ENCODE results near the gene GP1BA. TPM values are rescaled to one million over a fixed set of nuclear protein-coding genes. Genes with fewer than 3 reads are reported as not detected.

GP1BA gene
- total and polyA plus RNA-seq, 3 experiments from 2014 or later = not detected

GRCh38 chr17:4940555-4941318 lies 8.7 kb downstream of the GP1BA start:
- H3K36me3 ChIP-seq (ENCODE audit: insufficient read depth, low read length) = peaks cover 30% of the 10 kb centered on the region

GRCh38 chr17:4941319-4941610 lies 9.2 kb downstream of the GP1BA start:
- Histone ChIP-seq H3K27ac (ENCODE audit: low read depth, low read length) (peak overlapping the region; percentile 85), H3K9me3 (ENCODE audit: low read length) (no peaks in the 10 kb centered on the region), H3K36me3 (ENCODE audit: insufficient read depth, low read length) (peaks cover 34% of the 10 kb centered on the region), H3K4me1 (ENCODE audit: insufficient read depth, low read length) (peaks cover 70% of the 10 kb centered on the region), H3K4me3 (ENCODE audit: low read length) (peak overlapping the region; percentile 97), H3K27me3 (ENCODE audit: insufficient read depth, low read length, poor library complexity, severe bottlenecking) (no peaks in the 10 kb centered on the region)
- peaks cover 0 to 5% of the 10 kb centered on the region in 2 donors for H3K27me3 Mint-ChIP-seq
- H3K9me3 Mint-ChIP-seq = no peaks in the 10 kb centered on the region
- peak overlapping the region; percentile 86 to 97 (median 96) for H3K4me3 Mint-ChIP-seq
- ChIA-PET CTCF (interaction anchor here (2.9 to 4.0 kb wide), 2 partner anchors 27 to 32 kb away, joined by 25 to 34 read pairs; partner anchors contain the start of gene SPAG7), POLR2A (interaction anchor here (2.7 to 4.1 kb wide), 2 partner anchors 26 to 32 kb away, joined by 15 to 67 read pairs; partner anchors contain the start of gene SPAG7)
- peak overlapping the region; percentile 88 to 98 (median 95) for H3K27ac Mint-ChIP-seq
- H3K36me3 Mint-ChIP-seq = peaks cover 13 to 89% (median 28%) of the 10 kb centered on the region in 3 donors
- peaks cover 64 to 84% (median 68%) of the 10 kb centered on the region in 3 donors for H3K4me1 Mint-ChIP-seq
- no peak for DNase-seq

More at GRCh38 chr17:4940555-4941318, 8.7 kb downstream of the GP1BA start:
- Histone ChIP-seq H3K4me3 (ENCODE audit: low read length) (peak overlapping the region; percentile 97), H3K4me1 (ENCODE audit: insufficient read depth, low read length) (peaks cover 65% of the 10 kb centered on the region), H3K27me3 (ENCODE audit: insufficient read depth, low read length, poor library complexity, severe bottlenecking) (no peaks in the 10 kb centered on the region), H3K27ac (ENCODE audit: low read depth, low read length) (peak overlapping the region; percentile 85), H3K9me3 (ENCODE audit: low read length) (no peaks in the 10 kb centered on the region)
- H3K27ac Mint-ChIP-seq = peak overlapping the region; percentile 88 to 98 (median 95)
- peaks cover 63 to 84% (median 63%) of the 10 kb centered on the region in 3 donors for H3K4me1 Mint-ChIP-seq
- peaks cover 13 to 88% (median 29%) of the 10 kb centered on the region in 3 donors for H3K36me3 Mint-ChIP-seq
- peaks cover 0 to 5% of the 10 kb centered on the region in 2 donors for H3K27me3 Mint-ChIP-seq
- H3K9me3 Mint-ChIP-seq = no peaks in the 10 kb centered on the region
- peak; percentile 29 to 70 (median 47) for DNase-seq
- peak overlapping the region; percentile 86 to 97 (median 96) for H3K4me3 Mint-ChIP-seq
- CTCF ChIA-PET = interaction anchor here (0.8 to 4.0 kb wide), 11 partner anchors 8 to 79 kb away, joined by 3 to 34 read pairs (median 5); partner anchors contain the start of genes C17orf107, CHRNE, INCA1 and PFN1
- POLR2A ChIA-PET = interaction anchor here (0.6 to 4.1 kb wide), 13 partner anchors 8 to 798 kb away, joined by 3 to 67 read pairs (median 7); partner anchors contain the start of genes C17orf107, CAMTA2, CHRNE and CYB5D2

DNA sequence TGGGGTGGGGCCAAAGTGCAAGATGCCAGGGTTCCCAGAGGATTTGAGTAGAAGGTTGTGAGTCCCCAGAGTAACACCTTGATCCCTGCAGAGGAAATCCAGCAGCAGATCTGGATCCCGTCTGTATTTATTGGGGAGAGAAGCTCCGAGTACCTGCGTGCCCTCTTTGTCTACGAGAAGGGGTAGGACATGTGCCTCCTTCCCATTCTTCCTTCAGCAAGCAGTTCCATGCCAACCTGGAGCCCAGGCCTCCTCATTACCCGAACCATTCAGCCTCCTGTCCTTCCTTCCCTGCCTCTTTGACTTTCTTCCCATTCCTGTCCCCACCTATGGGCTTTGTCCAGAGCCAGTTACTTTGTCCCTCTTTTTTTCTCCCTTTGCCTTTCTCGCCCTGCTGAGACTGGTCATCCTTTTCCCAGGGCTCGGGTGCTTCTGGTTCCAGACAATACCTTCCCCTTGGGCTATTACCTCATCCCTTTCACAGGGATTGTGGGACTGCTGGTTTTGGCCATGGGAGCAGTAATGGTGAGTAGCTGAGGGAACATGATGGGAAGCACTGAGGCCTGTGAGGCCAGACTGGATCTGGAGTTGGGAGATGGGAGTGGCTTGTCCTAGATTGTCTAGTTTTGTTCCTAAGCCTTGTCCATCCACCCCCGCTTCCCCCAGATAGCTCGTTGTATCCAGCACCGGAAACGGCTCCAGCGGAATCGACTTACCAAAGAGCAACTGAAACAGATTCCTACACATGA lies 10.9 kb downstream of the GP1BA start:
- no peaks in the 10 kb centered on the region for H3K9me3 Mint-ChIP-seq
- DNase-seq = no peak
- H3K27me3 Mint-ChIP-seq = peaks cover 0 to 6% of the 10 kb centered on the region in 2 donors
- peaks cover 75% of the 10 kb centered on the region for H3K4me1 ChIP-seq (ENCODE audit: insufficient read depth, low read length)
- H3K4me3 Mint-ChIP-seq = peak overlapping the region; percentile 86 to 97 (median 96)
- peaks cover 13 to 86% (median 29%) of the 10 kb centered on the region in 3 donors for H3K36me3 Mint-ChIP-seq
- H3K36me3 ChIP-seq (ENCODE audit: insufficient read depth, low read length) = peaks cover 38% of the 10 kb centered on the region
- peaks cover 68 to 83% (median 76%) of the 10 kb centered on the region in 3 donors for H3K4me1 Mint-ChIP-seq
- POLR2A ChIA-PET = interaction anchor here (0.6 to 0.8 kb wide), 2 partner anchors 8 to 20 kb away, joined by 3 to 7 read pairs; partner anchors contain the start of gene ENO3
- H3K4me3 ChIP-seq (ENCODE audit: low read length) = peak overlapping the region; percentile 97
- no peaks in the 10 kb centered on the region for H3K9me3 ChIP-seq (ENCODE audit: low read length)
- H3K27ac ChIP-seq (ENCODE audit: low read depth, low read length) = no peak overlapping the region
- H3K27ac Mint-ChIP-seq = peak overlapping the region; percentile 15 to 99 (median 78)
- CTCF ChIA-PET = interaction anchor here (0.9 to 1.1 kb wide), 2 partner anchors 24 to 38 kb away, joined by 3 read pairs; partner anchors contain the start of gene SPAG7
- H3K27me3 ChIP-seq (ENCODE audit: insufficient read depth, low read length, poor library complexity, severe bottlenecking) = no peaks in the 10 kb centered on the region

DNA sequence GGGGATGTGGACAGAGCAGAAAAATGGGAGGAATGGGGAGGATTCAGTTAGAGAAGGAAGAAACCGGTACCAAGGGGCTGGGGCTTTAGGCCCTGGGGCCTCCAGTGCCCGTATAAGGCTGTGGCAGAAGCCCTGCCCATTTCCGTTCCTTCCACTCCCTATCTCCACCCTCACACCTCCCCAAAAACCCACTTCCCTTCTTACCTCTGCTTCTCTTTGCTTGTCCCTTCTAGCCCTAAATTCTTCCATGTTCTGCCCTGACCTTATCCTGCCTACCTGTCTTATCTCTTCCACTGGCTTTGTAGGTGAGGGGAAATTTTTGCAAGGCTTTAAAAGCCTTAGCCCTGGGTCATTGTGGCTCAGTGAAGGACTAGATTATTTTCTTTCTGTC lies 12.1 kb downstream of the GP1BA start:
- Mint-ChIP-seq H3K36me3 (peaks cover 13 to 78% (median 29%) of the 10 kb centered on the region in 3 donors), H3K4me1 (peaks cover 57 to 74% (median 69%) of the 10 kb centered on the region in 3 donors), H3K27ac (peak overlapping the region; percentile 86 to 99 (median 96)), H3K4me3 (peak overlapping the region; percentile 94 to 100 (median 97)), H3K9me3 (no peaks in the 10 kb centered on the region), H3K27me3 (peaks cover 0 to 8% of the 10 kb centered on the region in 2 donors)
- POLR2A ChIA-PET = interaction anchor here (0.6 to 0.8 kb wide), 2 partner anchors 23 to 43 kb away, joined by 3 read pairs; no protein-coding TSS in a partner anchor
- H3K27me3 ChIP-seq (ENCODE audit: insufficient read depth, low read length, poor library complexity, severe bottlenecking) = no peaks in the 10 kb centered on the region
- H3K27ac ChIP-seq (ENCODE audit: low read depth, low read length) = peak overlapping the region; percentile 65
- CTCF ChIA-PET = interaction anchor here (1.1 to 3.3 kb wide), 3 partner anchors 23 to 35 kb away, joined by 3 to 17 read pairs (median 7); partner anchors contain the start of gene SPAG7
- peak; percentile 41 to 70 (median 62) for DNase-seq
- peaks cover 64% of the 10 kb centered on the region for H3K4me1 ChIP-seq (ENCODE audit: insufficient read depth, low read length)
- peak overlapping the region; percentile 51 for H3K4me3 ChIP-seq (ENCODE audit: low read length)
- H3K9me3 ChIP-seq (ENCODE audit: low read length) = no peaks in the 10 kb centered on the region
- H3K36me3 ChIP-seq (ENCODE audit: insufficient read depth, low read length) = peaks cover 35% of the 10 kb centered on the region

DNA sequence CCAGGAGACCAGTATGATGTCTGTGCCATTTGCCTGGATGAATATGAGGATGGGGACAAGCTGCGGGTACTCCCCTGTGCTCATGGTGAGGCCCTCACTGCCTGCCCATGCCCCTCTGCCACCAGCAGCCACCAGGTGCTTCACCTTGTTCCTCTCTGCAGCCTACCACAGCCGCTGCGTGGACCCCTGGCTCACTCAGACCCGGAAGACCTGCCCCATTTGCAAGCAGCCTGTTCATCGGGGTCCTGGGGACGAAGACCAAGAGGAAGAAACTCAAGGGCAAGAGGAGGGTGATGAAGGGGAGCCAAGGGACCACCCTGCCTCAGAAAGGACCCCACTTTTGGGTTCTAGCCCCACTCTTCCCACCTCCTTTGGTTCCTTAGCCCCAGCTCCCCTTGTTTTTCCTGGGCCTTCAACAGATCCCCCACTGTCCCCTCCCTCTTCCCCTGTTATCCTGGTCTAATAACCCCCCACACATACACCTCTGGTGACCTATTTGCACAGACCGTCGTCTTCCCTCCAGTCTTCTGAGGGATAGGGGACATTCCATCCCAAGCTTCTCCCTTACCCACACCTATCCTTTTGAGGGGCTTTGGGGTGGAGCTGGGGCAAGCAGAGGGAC lies 12.6 kb downstream of the GP1BA start:
- H3K9me3 Mint-ChIP-seq = no peaks in the 10 kb centered on the region
- CTCF ChIA-PET = interaction anchor here (2.6 to 3.3 kb wide), 2 partner anchors 23 to 36 kb away, joined by 7 to 17 read pairs; partner anchors contain the start of gene SPAG7
- Histone ChIP-seq H3K9me3 (ENCODE audit: low read length) (no peaks in the 10 kb centered on the region), H3K27ac (ENCODE audit: low read depth, low read length) (peak overlapping the region; percentile 65), H3K27me3 (ENCODE audit: insufficient read depth, low read length, poor library complexity, severe bottlenecking) (no peaks in the 10 kb centered on the region), H3K4me1 (ENCODE audit: insufficient read depth, low read length) (peaks cover 62% of the 10 kb centered on the region), H3K4me3 (ENCODE audit: low read length) (peak overlapping the region; percentile 51), H3K36me3 (ENCODE audit: insufficient read depth, low read length) (peaks cover 35% of the 10 kb centered on the region)
- DNase-seq = no peak
- H3K27me3 Mint-ChIP-seq = peaks cover 0 to 8% of the 10 kb centered on the region in 2 donors
- H3K27ac Mint-ChIP-seq = peak overlapping the region; percentile 92 to 99 (median 96)
- POLR2A ChIA-PET = interaction anchor here (0.7 to 11.7 kb wide), 3 partner anchors 22 to 105 kb away, joined by 3 to 187 read pairs (median 4); partner anchors contain the start of genes C17orf107 and SPAG7
- H3K4me1 Mint-ChIP-seq = peaks cover 55 to 71% (median 66%) of the 10 kb centered on the region in 3 donors
- peaks cover 13 to 74% (median 29%) of the 10 kb centered on the region in 3 donors for H3K36me3 Mint-ChIP-seq
- H3K4me3 Mint-ChIP-seq = peak overlapping the region; percentile 94 to 100 (median 97)

- peaks cover 0 to 5% of the 10 kb centered on the region in 2 donors for H3K27me3 Mint-ChIP-seq
- H3K36me3 Mint-ChIP-seq = peaks cover 13 to 70% (median 29%) of the 10 kb centered on the region in 3 donors
- H3K4me1 Mint-ChIP-seq = peaks cover 58 to 70% (median 69%) of the 10 kb centered on the region in 3 donors
- ChIA-PET POLR2A (interaction anchor here (0.7 to 11.7 kb wide), 3 partner anchors 22 to 104 kb away, joined by 3 to 187 read pairs (median 4); partner anchors contain the start of genes C17orf107 and SPAG7), CTCF (interaction anchor here (2.6 to 3.3 kb wide), 2 partner anchors 22 to 36 kb away, joined by 7 to 17 read pairs; partner anchors contain the start of gene SPAG7)
- peak; percentile 39 to 88 (median 60) for DNase-seq
- peak overlapping the region; percentile 94 to 100 (median 97) for H3K4me3 Mint-ChIP-seq
- Histone ChIP-seq H3K36me3 (ENCODE audit: insufficient read depth, low read length) (peaks cover 35% of the 10 kb centered on the region), H3K4me3 (ENCODE audit: low read length) (peak overlapping the region; percentile 51), H3K27me3 (ENCODE audit: insufficient read depth, low read length, poor library complexity, severe bottlenecking) (no peaks in the 10 kb centered on the region), H3K27ac (ENCODE audit: low read depth, low read length) (peak overlapping the region; percentile 65), H3K9me3 (ENCODE audit: low read length) (no peaks in the 10 kb centered on the region), H3K4me1 (ENCODE audit: insufficient read depth, low read length) (peaks cover 64% of the 10 kb centered on the region)
- H3K9me3 Mint-ChIP-seq = no peaks in the 10 kb centered on the region
- H3K27ac Mint-ChIP-seq = peak overlapping the region; percentile 92 to 99 (median 96)
Observed at GRCh38 chr17:4945176-4945943, 13.3 kb downstream of the GP1BA start.

All from CD8-positive, alpha-beta memory T cell (primary cell).